GM10248 (cell line): ENCODE data around the gene KSR1.

Source experiments
- CTCF ChIA-PET: fragments of 300-600 bp; sonication (Branson Sonifier 250); formaldehyde crosslinking; extraction: SDS; loops from one replicate; lab custom pipeline; 2021; ENCODE audit warnings: antibody characterized with exemption; lab: Yijun Ruan, JAX
- POLR2A ChIA-PET: fragments of 350-650 bp; sonication (Branson Sonifier 250); formaldehyde crosslinking; extraction: SDS; loops from one replicate; lab custom pipeline; 2020; ENCODE audit warnings: antibody characterized with exemption; lab: Yijun Ruan, JAX
- DNase-seq: peaks from one replicate; pipeline ENCODE4 v3.0.0; 2012; ENCODE audit errors: extremely low spot score
- CTCF ChIP-seq: IDR thresholded peaks from 2 replicates; pipeline ENCODE4 v1.5.1; 2012; ENCODE audit warnings: mild to moderate bottlenecking, low read depth; ENCODE audit errors: extremely low read depth, missing control alignments, control extremely low read depth

Gene KSR1

GRCh38 chr17:27514595-27515413, 58.6 kb downstream of the KSR1 start:
- ChIA-PET POLR2A (no interaction called here), CTCF (interaction anchor here (0.9 to 1.6 kb wide), 2 partner anchors 16 to 64 kb away, joined by 3 read pairs; no protein-coding TSS in a partner anchor)
- DNase-seq = no peak
- no peak for TF ChIP-seq CTCF

GRCh38 chr17:27518048-27518447, 61.8 kb downstream of the KSR1 start:
- no peak for TF ChIP-seq CTCF
- ChIA-PET POLR2A (no interaction called here), CTCF (interaction anchor here (0.7 to 2.2 kb wide), 11 partner anchors 9 to 137 kb away, joined by 3 to 9 read pairs (median 3); no protein-coding TSS in a partner anchor)
- DNase-seq = no peak

GRCh38 chr17:27518545-27519521, 62.6 kb downstream of the KSR1 start:
- no peak for DNase-seq
- no peak for TF ChIP-seq CTCF
- ChIA-PET CTCF (interaction anchor here (0.7 to 5.6 kb wide), 17 partner anchors 7 to 282 kb away, joined by 3 to 24 read pairs (median 4); no protein-coding TSS in a partner anchor), POLR2A (interaction anchor here (0.9 kb wide), 1 partner anchor 61 kb away, joined by 8 read pairs; no protein-coding TSS in a partner anchor)

- no peak for TF ChIP-seq CTCF
- POLR2A ChIA-PET = interaction anchor here (0.9 kb wide), 1 partner anchor 62 kb away, joined by 8 read pairs; no protein-coding TSS in a partner anchor
- DNase-seq = peak; percentile 50
These were observed 63.3 kb downstream of the KSR1 start for GRCh38 chr17:27519550-27519949.

GRCh38 chr17:27520491-27521185, 64.4 kb downstream of the KSR1 start:
- CTCF ChIA-PET = interaction anchor here (1.0 to 5.6 kb wide), 11 partner anchors 9 to 284 kb away, joined by 3 to 24 read pairs (median 4); no protein-coding TSS in a partner anchor
- no peak for DNase-seq
- POLR2A ChIA-PET = no interaction called here
- TF ChIP-seq CTCF = no peak

More at GRCh38 chr17:27519550-27519949, 63.3 kb downstream of the KSR1 start:
- CTCF ChIA-PET = interaction anchor here (0.9 to 5.6 kb wide), 10 partner anchors 8 to 283 kb away, joined by 3 to 24 read pairs (median 4); no protein-coding TSS in a partner anchor
